Kidney (tissue), 14 donors: ENCODE data around the gene SLC2A4RG. TPM values are rescaled to one million over a fixed set of nuclear protein-coding genes. Genes with fewer than 3 reads are reported as not detected.
A peak's percentile ranks its signal among the peaks of the same experiment; 100 is the strongest.

Source experiments
- DNase-seq, 5 donors: peaks; one replicate each; pipeline ENCODE4 v3.0.0-alpha.2; 2013 to 2020
- FAIRE-seq: peaks from 2 replicates; lab custom pipeline; 2012; peaks lifted over from hg19 to GRCh38; lab: Jason Lieb, UNC
- H3K27ac ChIP-seq, 2 donors: one replicate each; pipeline ENCODE4 v1.7.0; 2013; ENCODE audit warnings: low read depth in 2 of 2, low read length in 2 of 2, inconsistent platforms in 1 of 2
- H3K27me3 ChIP-seq: one replicate; pipeline ENCODE4 v1.7.1; 2013; ENCODE audit warnings: low read length, inconsistent platforms; ENCODE audit not compliant: control insufficient read depth, insufficient read depth
- H3K36me3 ChIP-seq, 3 donors: one replicate each; pipeline versions ENCODE4 v1.7.0 to v1.7.1; 2013; ENCODE audit warnings: low read length in 3 of 3, control low read depth in 1 of 3, inconsistent platforms in 1 of 3; ENCODE audit not compliant: insufficient read depth in 3 of 3, control insufficient read depth in 2 of 3
- H3K4me1 ChIP-seq, 3 donors: one replicate each; pipeline versions ENCODE4 v1.7.0 to v1.7.1; 2013; ENCODE audit warnings: low read length in 3 of 3, inconsistent platforms in 1 of 3, low read depth in 1 of 3; ENCODE audit not compliant: control insufficient read depth in 2 of 3, insufficient read depth in 2 of 3
- H3K4me3 ChIP-seq, 3 donors: one replicate each; pipeline versions ENCODE4 v1.7.0 to v1.8.1; 2013; ENCODE audit warnings: low read length in 3 of 3, control low read depth in 1 of 3, inconsistent platforms in 1 of 3
- H3K9ac ChIP-seq, 3 donors: one replicate each; pipeline versions ENCODE4 v1.7.0 to v1.7.1; 2013; ENCODE audit warnings: low read length in 3 of 3, control low read depth in 1 of 3, inconsistent platforms in 1 of 3
- H3K9me3 ChIP-seq, 3 donors: one replicate each; pipeline versions ENCODE4 v1.7.0 to v1.7.1; 2013; ENCODE audit warnings: low read length in 3 of 3, control low read depth in 1 of 3, inconsistent platforms in 1 of 3; ENCODE audit not compliant: control insufficient read depth in 2 of 3, insufficient read depth in 1 of 3
- CTCF ChIP-seq: IDR thresholded peaks from 3 replicates; pipeline ENCODE4 v1.5.1; 2012; ENCODE audit warnings: mild to moderate bottlenecking, moderate library complexity, borderline replicate concordance; ENCODE audit not compliant: insufficient read depth; ENCODE audit errors: extremely low read depth
- intact Hi-C: fragments of 100-400 bp; cut with DNase I; formaldehyde crosslinking; loops from one replicate; pipeline ENCODE4 v1.11.1; 2022
- polyA plus RNA-seq: library from polyadenylated mRNA; stranded (reverse); fragments of 350-450 nt; fragmentation: Illumina TruSeq; extraction: RNeasy Lipid Tissue Mini Kit (QIAGEN cat#74804); gene quantifications from one replicate; pipeline ENCODE4 v1.2.3, GENCODE V29; 2014; ENCODE audit warnings: low read depth, low replicate concordance; ENCODE audit not compliant: insufficient read depth
- total RNA-seq: library from RNA; stranded (reverse); fragmentation: NEBNext Ultra II Directional; extraction: Animal tissue kit (Norgen Biotek cat#: 25700); gene quantifications from one replicate; pipeline ENCODE4 v1.2.1, GENCODE V29; 2021
- donor health status: control.
- donor health status: control.
- donor health status: control.
- donor health status: control.
- donor health status: control.
- donor health status: DM: yes; HTN: yes; CAD: no.
- donor health status: Normal renal cell carcinoma (clear cell type).

The SLC2A4RG gene
- total and polyA plus RNA-seq, 2 donors from 2014 or later, result 154 to 171 TPM

GRCh38 chr20:63735859-63736718, 3.5 kb upstream of the SLC2A4RG start, which contains the start of gene LIME1:
LIME1 (plus strand) TSS chr20:63736664; CDS start chr20:63737550, 886 bp downstream.
- peak within 1 kb of the TSS in 2 of 3 donors; percentile 36 to 64 for H3K4me3 ChIP-seq
- H3K4me1 ChIP-seq, result peaks cover 0 to 14% (median 0%) of the 10 kb centered on the region in 3 donors
- no peaks in the 10 kb centered on the region for H3K27me3 ChIP-seq
- no peak for FAIRE-seq
- peak in 2 of 5 donors; percentile 48 to 82 for DNase-seq
- TF ChIP-seq CTCF, result no peak
- intact Hi-C loops, result no loop called here
- no peaks in the 10 kb centered on the region for H3K9me3 ChIP-seq
- H3K9ac ChIP-seq, result peak within 1 kb of the TSS in 1 of 3 donors; percentile 46
- H3K36me3 ChIP-seq, result peaks cover 4 to 8% (median 6%) of the 10 kb centered on the region in 3 donors
- H3K27ac ChIP-seq, result peak within 1 kb of the TSS in 1 of 2 donors; percentile 1

- Histone ChIP-seq H3K4me1 (peaks cover 0 to 16% (median 0%) of the 10 kb centered on the region in 3 donors), H3K27me3 (no peaks in the 10 kb centered on the region), H3K27ac (peak overlapping the region in 1 of 2 donors; percentile 1), H3K4me3 (peak overlapping the region in 2 of 3 donors; percentile 36 to 64), H3K9ac (peak overlapping the region in 1 of 3 donors; percentile 46), H3K36me3 (peaks cover 3 to 9% (median 5%) of the 10 kb centered on the region in 3 donors), H3K9me3 (no peaks in the 10 kb centered on the region)
- intact Hi-C loops, result no loop called here
- peak in 2 of 5 donors; percentile 56 to 78 for DNase-seq
- no peak for TF ChIP-seq CTCF
- no peak for FAIRE-seq
Measured at GRCh38 chr20:63736893-63737694, 2.5 kb upstream of the SLC2A4RG start.

GRCh38 chr20:63737695-63737944, 2.0 kb upstream of the SLC2A4RG start:
- no peak overlapping the region for H3K9ac ChIP-seq
- H3K9me3 ChIP-seq, result no peaks in the 10 kb centered on the region
- intact Hi-C loops, result no loop called here
- FAIRE-seq (no peak), DNase-seq (no peak)
- peaks cover 0 to 17% (median 0%) of the 10 kb centered on the region in 3 donors for H3K4me1 ChIP-seq
- no peaks in the 10 kb centered on the region for H3K27me3 ChIP-seq
- peaks cover 3 to 9% (median 3%) of the 10 kb centered on the region in 3 donors for H3K36me3 ChIP-seq
- H3K27ac ChIP-seq, result no peak overlapping the region
- no peak for TF ChIP-seq CTCF
- H3K4me3 ChIP-seq, result peak overlapping the region in 1 of 3 donors; percentile 64
